CD4-positive, alpha-beta memory T cell (primary cell): Measurements from ENCODE around the gene NPVF. TPM values are rescaled to one million over a fixed set of nuclear protein-coding genes. Genes with fewer than 3 reads are reported as not detected.

ENCODE experiments used
- CTCF ChIA-PET: fragments of 350-600 bp; sonication (Branson Sonifier 250); formaldehyde crosslinking; loops from one replicate; lab custom pipeline; 2021; ENCODE audit warnings: inconsistent platforms; ENCODE audit not compliant: partially characterized antibody; lab: Charles Lee
- POLR2A ChIA-PET: fragments of 350-600 bp; sonication (Branson Sonifier 250); formaldehyde crosslinking; loops from one replicate; lab custom pipeline; 2021; ENCODE audit not compliant: partially characterized antibody; lab: Charles Lee
- DNase-seq, 5 donors: peaks; one replicate each; pipeline versions ENCODE4 v3.0.0 to v3.0.0-alpha.2; 2020 to 2022; ENCODE audit warnings: mixed read lengths in 1 of 5
- H3K27ac ChIP-seq: one replicate; pipeline ENCODE4 v1.7.0; 2013; ENCODE audit warnings: low read depth, low read length
- H3K27me3 ChIP-seq: 2 replicates; pipeline ENCODE4 v1.7.0; 2013; ENCODE audit warnings: mild to moderate bottlenecking, low read length, moderate library complexity; ENCODE audit not compliant: insufficient read depth
- H3K36me3 ChIP-seq: 2 replicates; pipeline ENCODE4 v1.7.0; 2013; ENCODE audit warnings: mild to moderate bottlenecking, low read length, moderate library complexity; ENCODE audit not compliant: insufficient read depth
- H3K4me1 ChIP-seq: 2 replicates; pipeline ENCODE4 v1.7.0; 2013; ENCODE audit warnings: mild to moderate bottlenecking, low read length, moderate library complexity; ENCODE audit not compliant: insufficient read depth
- H3K4me3 ChIP-seq, 2 donors: one replicate each; pipeline ENCODE4 v1.7.0; 2013; ENCODE audit warnings: low read length in 2 of 2, mild to moderate bottlenecking in 1 of 2
- H3K9me3 ChIP-seq, 2 donors: one replicate each; pipeline ENCODE4 v1.7.0; 2013; ENCODE audit warnings: low read length in 2 of 2, control low read depth in 1 of 2; ENCODE audit not compliant: control insufficient read depth in 1 of 2
- H3K27ac Mint-ChIP-seq, 7 donors: one replicate each; pipeline ENCODE4 v1.8.0; 2020 to 2021; ENCODE audit warnings: mixed read lengths in 7 of 7, mild to moderate bottlenecking in 6 of 7, inconsistent platforms in 3 of 7, moderate library complexity in 3 of 7
- H3K27me3 Mint-ChIP-seq, 2 donors: one replicate each; pipeline ENCODE4 v1.8.0; 2020 to 2021; ENCODE audit warnings: mixed read lengths in 2 of 2
- H3K36me3 Mint-ChIP-seq, 2 donors: one replicate each; pipeline ENCODE4 v1.8.0; 2020 to 2021; ENCODE audit warnings: mixed read lengths in 2 of 2, inconsistent platforms in 1 of 2, mild to moderate bottlenecking in 1 of 2
- H3K4me1 Mint-ChIP-seq, 4 donors: one replicate each; pipeline ENCODE4 v1.8.0; 2020 to 2021; ENCODE audit warnings: mixed read lengths in 4 of 4, mild to moderate bottlenecking in 1 of 4
- H3K4me3 Mint-ChIP-seq, 8 donors: one replicate each; pipeline ENCODE4 v1.8.0; 2020 to 2021; ENCODE audit warnings: mixed read lengths in 8 of 8, mild to moderate bottlenecking in 7 of 8, moderate library complexity in 6 of 8, inconsistent platforms in 3 of 8
- H3K9me3 Mint-ChIP-seq, 8 donors: one replicate each; pipeline ENCODE4 v1.8.0; 2020 to 2021; ENCODE audit warnings: mixed read lengths in 8 of 8, mild to moderate bottlenecking in 5 of 8, inconsistent platforms in 3 of 8, moderate library complexity in 1 of 8
- intact Hi-C: fragments of 100-400 bp; cut with micrococcal nuclease; formaldehyde crosslinking; loops from one replicate; pipeline ENCODE4 v1.15.1; 2023
- polyA plus RNA-seq, 2 donors: library from polyadenylated mRNA; unstranded; fragments of 300-500 nt; fragmentation: Illumina TruSeq; gene quantifications; one replicate each; pipeline ENCODE4 v1.2.3, GENCODE V29; 2021
- total RNA-seq, 2 experiments: library from RNA; stranded (reverse); gene quantifications; one replicate each; pipeline ENCODE4 v1.2.3, GENCODE V29; 2021

Gene NPVF
- total and polyA plus RNA-seq, 4 experiments from 2014 or later = not detected

DNA sequence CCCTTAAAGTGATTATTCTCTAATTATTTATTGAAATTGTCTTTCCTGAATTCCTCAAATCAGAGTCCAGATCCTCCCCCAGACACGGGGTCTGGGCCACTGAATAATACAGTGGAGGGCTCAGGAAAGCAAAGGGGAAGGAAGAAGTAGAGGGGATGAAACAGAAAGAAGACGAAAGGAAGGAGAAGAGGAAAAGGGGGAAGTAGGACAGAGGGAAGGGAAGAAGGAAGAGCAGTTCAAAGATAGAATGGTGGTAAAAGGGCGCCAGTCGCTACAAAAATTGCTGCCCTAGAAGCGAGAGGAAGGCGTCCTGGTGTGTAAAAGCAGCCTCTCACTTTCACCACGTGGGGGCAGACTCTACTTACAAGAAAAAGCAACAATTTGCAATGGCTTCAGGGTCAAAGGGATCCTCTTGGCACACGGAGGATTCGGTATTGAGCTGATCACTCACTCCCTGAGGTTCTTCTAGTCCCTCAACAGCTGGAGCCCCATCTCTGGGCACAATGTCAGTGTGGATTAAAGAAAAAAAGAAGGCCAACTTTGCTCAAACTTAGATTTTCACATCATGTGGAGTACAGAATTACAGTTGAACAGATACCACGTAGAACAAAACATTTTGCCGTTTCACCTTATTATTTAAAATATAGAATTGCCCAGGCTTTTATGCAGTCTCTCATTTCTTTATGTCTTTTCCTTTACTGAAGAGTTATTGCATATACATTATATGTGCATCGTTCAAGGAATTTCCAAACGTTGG is 31.4 kb upstream of the NPVF start:
- H3K4me3 ChIP-seq = no peak overlapping the region
- H3K27me3 ChIP-seq = no peaks in the 10 kb centered on the region
- intact Hi-C loops = loop anchor here (1.0 kb wide), 3 partner anchors 130 to 595 kb away; no protein-coding TSS in a partner anchor
- H3K36me3 ChIP-seq = no peaks in the 10 kb centered on the region
- peaks cover 4 to 13% of the 10 kb centered on the region in 2 donors for H3K27me3 Mint-ChIP-seq
- peaks cover 18 to 29% (median 23%) of the 10 kb centered on the region in 4 donors for H3K4me1 Mint-ChIP-seq
- peak; percentile 61 to 71 (median 66) for DNase-seq
- peaks cover 25% of the 10 kb centered on the region for H3K4me1 ChIP-seq
- peak overlapping the region in 4 of 7 donors; percentile 34 to 57 (median 53) for H3K27ac Mint-ChIP-seq
- POLR2A ChIA-PET = interaction anchor here (0.9 kb wide), 1 partner anchor 307 kb away, joined by 3 read pairs; no protein-coding TSS in a partner anchor
- CTCF ChIA-PET = interaction anchor here (0.6 to 5.4 kb wide), 28 partner anchors 8 to 792 kb away, joined by 3 to 195 read pairs (median 4); partner anchors contain the start of gene NPVF
- peak overlapping the region in 6 of 8 donors; percentile 46 to 77 (median 55) for H3K4me3 Mint-ChIP-seq
- no peaks in the 10 kb centered on the region for H3K9me3 ChIP-seq
- H3K36me3 Mint-ChIP-seq = no peaks in the 10 kb centered on the region
- H3K27ac ChIP-seq = no peak overlapping the region
- H3K9me3 Mint-ChIP-seq = no peaks in the 10 kb centered on the region

DNA sequence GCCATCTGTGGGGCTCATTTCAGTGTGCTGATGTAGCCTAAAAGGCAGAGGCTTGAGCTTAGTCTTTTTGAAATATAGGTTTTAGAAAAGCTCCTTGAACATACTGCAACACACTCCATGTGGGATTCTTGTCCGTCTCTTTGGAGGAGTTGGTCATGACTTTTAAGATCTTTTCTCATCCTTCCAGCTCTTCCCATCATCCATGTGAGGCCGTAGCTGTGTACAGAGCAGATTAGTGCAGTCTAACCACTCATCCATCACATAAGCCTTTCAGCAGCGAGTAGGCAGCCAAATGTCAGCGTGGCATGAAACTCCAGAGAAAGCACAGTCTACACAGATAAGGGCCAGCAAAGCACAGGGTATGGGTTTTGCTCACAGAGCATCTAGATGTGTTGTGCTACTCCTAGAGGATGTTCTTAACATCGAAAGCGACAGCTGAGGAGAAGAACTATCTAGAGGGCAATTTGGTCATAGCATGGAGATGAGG is 28.1 kb upstream of the NPVF start:
- Histone ChIP-seq H3K4me3 (no peak overlapping the region), H3K27me3 (no peaks in the 10 kb centered on the region), H3K36me3 (no peaks in the 10 kb centered on the region), H3K27ac (no peak overlapping the region), H3K9me3 (no peaks in the 10 kb centered on the region), H3K4me1 (peaks cover 20% of the 10 kb centered on the region)
- ChIA-PET POLR2A (no interaction called here), CTCF (interaction anchor here (0.6 to 2.9 kb wide), 8 partner anchors 10 to 405 kb away, joined by 3 to 39 read pairs (median 4); no protein-coding TSS in a partner anchor)
- no peak overlapping the region for H3K27ac Mint-ChIP-seq
- peaks cover 13 to 20% (median 17%) of the 10 kb centered on the region in 4 donors for H3K4me1 Mint-ChIP-seq
- intact Hi-C loops = no loop called here
- H3K4me3 Mint-ChIP-seq = no peak overlapping the region
- H3K27me3 Mint-ChIP-seq = peaks cover 0 to 2% of the 10 kb centered on the region in 2 donors
- no peaks in the 10 kb centered on the region for H3K36me3 Mint-ChIP-seq
- no peak for DNase-seq
- no peaks in the 10 kb centered on the region for H3K9me3 Mint-ChIP-seq

- peaks cover 8 to 14% (median 11%) of the 10 kb centered on the region in 4 donors for H3K4me1 Mint-ChIP-seq
- peaks cover 0 to 2% of the 10 kb centered on the region in 2 donors for H3K27me3 Mint-ChIP-seq
- intact Hi-C loops = no loop called here
- H3K4me3 Mint-ChIP-seq = no peak overlapping the region
- Histone ChIP-seq H3K4me3 (no peak overlapping the region), H3K27ac (no peak overlapping the region), H3K4me1 (peaks cover 14% of the 10 kb centered on the region), H3K9me3 (no peaks in the 10 kb centered on the region), H3K27me3 (no peaks in the 10 kb centered on the region), H3K36me3 (no peaks in the 10 kb centered on the region)
- CTCF ChIA-PET = interaction anchor here (0.6 to 2.9 kb wide), 12 partner anchors 10 to 405 kb away, joined by 3 to 39 read pairs (median 3); no protein-coding TSS in a partner anchor
- H3K36me3 Mint-ChIP-seq = no peaks in the 10 kb centered on the region
- POLR2A ChIA-PET = interaction anchor here (1.0 kb wide), 1 partner anchor 310 kb away, joined by 3 read pairs; no protein-coding TSS in a partner anchor
- H3K27ac Mint-ChIP-seq = no peak overlapping the region
- DNase-seq = no peak
- H3K9me3 Mint-ChIP-seq = no peaks in the 10 kb centered on the region
These were observed 27.5 kb upstream of the NPVF start for GRCh38 chr7:25255611-25256332.

GRCh38 chr7:25254604-25255003 is 26.3 kb upstream of the NPVF start:
- no peak overlapping the region for H3K27ac Mint-ChIP-seq
- Histone ChIP-seq H3K4me1 (peaks cover 3% of the 10 kb centered on the region), H3K9me3 (no peaks in the 10 kb centered on the region), H3K27ac (no peak overlapping the region), H3K36me3 (no peaks in the 10 kb centered on the region), H3K4me3 (no peak overlapping the region), H3K27me3 (no peaks in the 10 kb centered on the region)
- ChIA-PET CTCF (interaction anchor here (0.9 to 2.9 kb wide), 4 partner anchors 12 to 320 kb away, joined by 3 to 39 read pairs (median 4); no protein-coding TSS in a partner anchor), POLR2A (interaction anchor here (1.0 kb wide), 1 partner anchor 311 kb away, joined by 3 read pairs; no protein-coding TSS in a partner anchor)
- peaks cover 0 to 2% of the 10 kb centered on the region in 2 donors for H3K27me3 Mint-ChIP-seq
- no peaks in the 10 kb centered on the region for H3K9me3 Mint-ChIP-seq
- no peak overlapping the region for H3K4me3 Mint-ChIP-seq
- H3K36me3 Mint-ChIP-seq = no peaks in the 10 kb centered on the region
- intact Hi-C loops = loop anchor here (5.0 kb wide), 1 partner anchor 1898 kb away; the partner anchor contains the start of gene HOXA3
- no peak for DNase-seq
- H3K4me1 Mint-ChIP-seq = peaks cover 0 to 4% (median 2%) of the 10 kb centered on the region in 4 donors

- intact Hi-C loops = loop anchor here (5.0 kb wide), 1 partner anchor 1899 kb away; the partner anchor contains the start of gene HOXA3
- Mint-ChIP-seq H3K36me3 (no peaks in the 10 kb centered on the region), H3K27me3 (peaks cover 2 to 4% of the 10 kb centered on the region in 2 donors), H3K4me3 (no peak overlapping the region), H3K4me1 (no peaks in the 10 kb centered on the region), H3K27ac (no peak overlapping the region), H3K9me3 (no peaks in the 10 kb centered on the region)
- no peaks in the 10 kb centered on the region for H3K9me3 ChIP-seq
- H3K4me3 ChIP-seq = no peak overlapping the region
- DNase-seq = no peak
- ChIA-PET CTCF (no interaction called here), POLR2A (no interaction called here)
- no peaks in the 10 kb centered on the region for H3K36me3 ChIP-seq
- H3K4me1 ChIP-seq = no peaks in the 10 kb centered on the region
- H3K27ac ChIP-seq = no peak overlapping the region
- H3K27me3 ChIP-seq = no peaks in the 10 kb centered on the region
These were observed 25.4 kb upstream of the NPVF start for GRCh38 chr7:25253714-25254113.

GRCh38 chr7:25250386-25250785 is 22.1 kb upstream of the NPVF start:
- Mint-ChIP-seq H3K27me3 (peaks cover 6 to 14% of the 10 kb centered on the region in 2 donors), H3K9me3 (no peaks in the 10 kb centered on the region), H3K4me1 (no peaks in the 10 kb centered on the region), H3K36me3 (no peaks in the 10 kb centered on the region), H3K4me3 (no peak overlapping the region), H3K27ac (no peak overlapping the region)
- no peak for DNase-seq
- intact Hi-C loops = loop anchor here (5.0 kb wide), 1 partner anchor 1902 kb away; the partner anchor contains the start of gene HOXA3
- no peaks in the 10 kb centered on the region for H3K27me3 ChIP-seq
- no peaks in the 10 kb centered on the region for H3K4me1 ChIP-seq
- H3K36me3 ChIP-seq = no peaks in the 10 kb centered on the region
- POLR2A ChIA-PET = no interaction called here
- no peak overlapping the region for H3K4me3 ChIP-seq
- CTCF ChIA-PET = interaction anchor here (1.1 to 1.5 kb wide), 3 partner anchors 10 to 316 kb away, joined by 4 to 5 read pairs (median 5); no protein-coding TSS in a partner anchor
- no peaks in the 10 kb centered on the region for H3K9me3 ChIP-seq
- H3K27ac ChIP-seq = no peak overlapping the region
